HG02798 (cell line): ENCODE data around the gene ARL8B.
A peak's percentile ranks its signal among the peaks of the same experiment; 100 is the strongest.
"Not testable (repeated sequence)": the region's sequence is repeated elsewhere in the genome, so short reads cannot be mapped to it uniquely, and the experiment has no call there.

ENCODE experiments used
- ATAC-seq: cut with Tn5 transposase; IDR thresholded peaks from one replicate; pipeline ENCODE4 v1.9.1; 2021; ENCODE audit warnings: mild to moderate bottlenecking; ENCODE audit not compliant: unreplicated experiment, poor library complexity

Gene ARL8B

DNA sequence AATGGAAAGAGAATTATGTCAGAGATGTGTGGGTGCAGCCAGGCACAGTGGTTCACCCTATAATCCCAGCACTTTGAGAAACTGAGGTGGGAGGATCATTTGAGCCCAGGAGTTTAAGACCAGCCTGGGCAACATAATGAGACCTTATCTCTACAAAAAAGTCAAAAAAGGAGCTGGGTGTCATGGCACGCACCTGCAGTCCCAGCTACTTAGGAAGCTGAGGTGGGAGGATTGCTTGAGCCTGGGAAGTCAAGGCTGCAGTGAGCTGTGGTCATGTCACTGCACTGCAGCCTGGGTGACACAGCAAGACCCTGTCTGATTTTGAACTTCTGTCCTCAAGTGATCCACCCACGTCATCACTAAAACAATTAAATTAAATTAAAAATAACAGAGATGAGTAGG lies 15.2 kb upstream of the ARL8B start:
- not testable (repeated sequence) for ATAC-seq

DNA sequence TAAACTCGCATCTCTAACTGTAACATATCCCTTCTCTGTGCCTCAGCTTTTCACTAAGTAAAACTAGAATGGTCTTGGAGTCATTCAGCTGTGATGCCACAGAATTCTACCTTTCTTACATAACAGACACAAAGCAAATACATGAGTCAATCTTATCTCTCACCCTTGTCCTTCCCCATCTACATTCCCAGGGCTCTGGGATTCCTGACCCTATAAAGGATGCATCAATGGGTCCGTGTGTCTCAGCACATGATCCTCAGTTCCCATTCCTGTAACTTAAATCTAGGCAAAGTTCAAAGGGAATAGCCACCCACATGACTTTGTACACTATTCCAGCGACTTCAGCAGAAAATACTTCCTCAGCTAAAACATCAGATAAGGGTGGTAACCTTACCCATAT lies 11.8 kb upstream of the ARL8B start:
- no peak for ATAC-seq

DNA sequence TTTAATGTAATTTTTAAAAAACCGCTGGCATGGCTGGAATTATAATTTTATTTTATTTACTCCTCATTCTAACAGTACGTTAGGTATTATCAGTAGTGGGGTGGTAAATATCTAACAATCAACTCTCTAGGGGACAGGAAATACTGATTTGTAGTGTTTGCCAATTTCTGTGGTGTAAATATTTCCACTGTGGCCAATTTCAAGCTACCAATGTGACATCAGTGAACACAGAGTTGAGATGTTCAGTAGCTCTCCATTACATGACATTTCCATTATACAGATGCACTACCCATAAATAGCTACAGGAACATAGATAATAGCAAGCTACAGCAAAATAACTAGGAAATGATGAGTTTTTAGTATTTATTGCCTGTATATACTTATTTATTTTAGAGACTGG lies 10.0 kb upstream of the ARL8B start:
- no peak for ATAC-seq

DNA sequence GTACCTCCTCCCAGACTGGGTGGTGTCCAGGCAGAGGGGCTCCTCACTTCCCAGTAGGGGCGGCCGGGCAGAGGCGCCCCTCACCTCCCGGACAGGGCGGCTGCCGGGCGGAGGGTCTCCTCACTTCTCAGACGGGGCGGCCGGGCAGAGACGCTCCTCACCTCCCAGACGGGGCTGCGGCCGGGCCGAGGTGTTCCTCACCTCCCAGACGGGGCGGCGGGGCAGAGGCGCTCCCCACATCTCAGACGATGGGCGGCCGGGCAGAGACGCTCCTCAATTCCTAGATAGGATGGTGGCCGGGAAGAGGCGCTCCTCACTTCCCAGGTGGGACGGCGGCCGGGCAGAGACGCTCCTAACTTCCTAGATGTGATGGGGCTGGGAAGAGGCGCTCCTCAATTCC lies 8.4 kb upstream of the ARL8B start:
- ATAC-seq: not testable (repeated sequence)

DNA sequence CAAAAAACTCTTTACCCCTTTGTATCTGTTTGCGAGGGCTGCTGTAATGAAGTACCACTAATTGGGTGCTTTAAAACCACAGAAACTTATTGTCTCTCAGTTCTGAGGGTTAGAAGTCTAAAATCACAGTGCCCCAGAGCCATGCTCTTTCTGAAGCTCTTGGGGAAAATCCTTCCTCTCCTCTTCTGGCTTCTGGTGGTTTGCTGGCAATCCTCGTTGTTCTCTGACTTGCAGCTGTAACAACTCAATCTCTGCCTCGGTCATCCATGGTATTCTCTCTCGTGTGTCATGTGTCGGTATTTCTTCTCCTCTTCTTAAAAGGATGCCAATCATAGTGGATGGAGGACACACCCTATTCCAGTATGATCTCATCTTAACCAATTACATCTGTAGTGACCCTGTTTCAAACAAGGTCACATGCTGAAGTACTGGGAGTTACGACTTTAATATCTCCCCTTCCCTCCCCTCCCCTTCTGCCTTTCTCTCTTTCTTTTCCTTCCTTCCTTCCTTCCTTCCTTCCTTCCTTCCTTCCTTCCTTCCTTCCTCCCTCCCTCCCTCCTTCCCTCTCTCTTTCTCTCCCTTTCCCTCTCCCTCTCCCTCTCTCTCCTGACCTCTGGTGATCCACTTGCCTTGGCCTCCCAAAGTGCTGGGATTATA lies 6.5 kb upstream of the ARL8B start:
- ATAC-seq: peak; percentile 85

DNA sequence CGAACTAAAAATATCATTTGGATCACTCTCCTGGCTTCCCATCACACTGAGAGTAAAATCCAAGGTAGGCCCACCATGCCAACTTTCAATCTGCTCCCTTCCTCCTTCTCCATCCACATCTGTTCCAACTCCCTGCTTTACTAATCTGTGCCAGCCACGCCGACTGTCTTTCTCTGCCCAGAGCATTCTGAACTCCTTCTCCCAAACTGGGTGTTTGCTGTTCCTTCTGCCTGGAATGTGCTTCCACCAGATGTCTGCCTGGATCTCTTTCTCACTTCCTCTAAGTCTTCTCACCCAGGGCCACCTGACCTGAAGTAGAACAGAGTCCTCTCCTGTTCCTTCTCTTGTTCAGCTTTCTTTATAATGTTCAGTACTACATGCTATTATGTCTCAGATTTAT lies 5.6 kb upstream of the ARL8B start:
- ATAC-seq: no peak

DNA sequence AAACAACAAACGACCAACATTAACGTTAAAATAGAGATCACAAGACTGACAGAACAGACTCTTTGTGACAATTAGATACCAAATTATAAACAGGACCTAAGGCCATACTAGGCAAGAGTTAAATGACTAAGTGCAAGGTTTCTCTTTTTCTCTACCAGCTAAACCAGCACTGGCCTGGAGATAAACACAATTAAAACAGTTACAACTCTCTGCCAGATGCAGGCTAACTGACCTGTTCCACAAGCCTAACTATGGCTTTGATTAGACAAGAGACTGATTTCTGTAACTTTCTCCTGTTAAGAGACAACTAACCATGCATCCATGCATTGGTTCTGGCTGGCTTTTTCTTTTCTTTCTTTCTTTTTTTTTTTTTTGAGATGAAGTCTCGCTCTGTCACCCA lies 1.6 kb upstream of the ARL8B start:
- no peak for ATAC-seq

DNA sequence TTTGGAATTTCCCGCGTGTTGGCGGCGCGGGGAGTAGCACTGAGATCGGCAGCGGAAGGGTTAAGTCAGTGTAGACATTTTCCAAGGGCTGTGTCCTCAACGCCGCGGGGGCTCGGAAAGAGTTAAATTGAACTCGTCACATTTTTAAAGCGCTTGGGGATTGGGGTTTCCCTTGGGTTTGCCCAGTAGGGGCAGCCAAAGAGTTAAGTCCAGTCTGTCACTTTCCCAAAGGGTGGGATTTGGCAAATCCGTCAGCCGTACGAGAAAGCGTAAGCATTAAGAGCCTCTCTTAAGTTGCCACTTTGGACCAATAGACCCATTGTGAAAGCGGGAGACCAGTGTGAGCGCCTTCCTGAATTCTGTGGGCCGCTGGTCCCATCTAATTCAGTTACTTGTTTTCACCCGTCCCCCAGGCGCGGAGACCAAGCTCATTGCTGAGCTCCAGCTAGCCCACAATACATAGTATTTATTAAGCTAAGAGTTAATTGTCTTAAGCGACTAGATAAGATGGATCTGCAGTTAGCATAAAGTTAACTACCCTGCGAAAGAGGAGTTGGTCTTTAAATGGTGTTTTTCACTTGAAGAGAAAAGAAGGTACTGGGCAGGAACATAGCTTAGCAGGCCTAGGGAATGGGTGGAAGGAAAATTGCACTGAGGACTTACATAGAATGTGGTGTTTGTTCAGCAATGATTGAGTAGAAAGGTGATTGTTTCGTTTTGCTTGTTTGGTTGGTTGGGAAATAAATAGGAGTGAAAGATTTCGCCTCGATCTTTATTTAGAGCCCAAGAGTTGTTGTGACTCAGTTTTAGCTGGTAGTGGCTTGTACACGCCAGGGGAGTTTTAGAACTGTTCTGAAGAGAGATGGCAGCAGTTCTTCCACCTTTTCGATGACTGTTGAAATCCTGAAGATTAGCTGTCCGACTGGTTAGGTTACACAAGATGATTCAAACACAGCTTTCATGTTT lies 932 bp downstream of the ARL8B start:
- peak; percentile 6 for ATAC-seq

DNA sequence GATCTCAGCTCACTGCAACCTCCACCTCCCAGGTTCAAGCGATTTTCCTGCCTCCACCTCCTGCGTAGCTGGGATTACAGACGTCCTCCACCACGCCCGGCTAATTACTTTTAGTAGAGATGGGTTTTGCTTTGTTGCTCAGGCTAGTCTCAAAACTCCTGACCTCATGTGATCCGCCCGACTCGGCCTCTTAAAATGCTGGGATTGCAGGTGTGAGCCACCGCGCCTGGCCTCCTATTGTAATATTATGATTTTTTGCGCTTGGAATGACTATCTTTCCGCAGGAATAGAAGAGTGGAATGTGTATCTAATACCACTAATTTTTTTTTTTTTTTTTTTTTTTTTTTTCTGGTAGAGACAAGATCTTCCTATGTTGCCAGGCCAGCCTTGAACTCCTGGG lies 1.8 kb downstream of the ARL8B start:
- ATAC-seq: no peak

DNA sequence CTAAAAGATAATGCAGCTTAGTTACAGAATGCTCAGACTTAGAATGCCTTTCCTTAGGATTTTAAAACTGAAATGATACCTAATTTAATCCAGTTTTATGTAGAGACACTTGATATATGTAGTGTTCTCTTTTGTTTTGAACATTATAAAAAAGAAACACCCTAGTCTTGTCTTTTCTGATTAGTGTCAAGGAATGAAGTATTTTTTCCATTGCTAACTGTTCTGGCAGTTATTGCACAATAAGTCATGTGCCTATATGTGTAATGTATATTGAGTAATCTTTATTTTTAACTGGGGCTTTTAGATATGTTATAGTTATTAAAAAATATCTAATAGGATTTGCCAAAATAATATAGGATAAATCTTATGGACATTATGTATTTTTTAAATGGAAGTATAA lies 4.5 kb downstream of the ARL8B start:
- ATAC-seq: no peak

DNA sequence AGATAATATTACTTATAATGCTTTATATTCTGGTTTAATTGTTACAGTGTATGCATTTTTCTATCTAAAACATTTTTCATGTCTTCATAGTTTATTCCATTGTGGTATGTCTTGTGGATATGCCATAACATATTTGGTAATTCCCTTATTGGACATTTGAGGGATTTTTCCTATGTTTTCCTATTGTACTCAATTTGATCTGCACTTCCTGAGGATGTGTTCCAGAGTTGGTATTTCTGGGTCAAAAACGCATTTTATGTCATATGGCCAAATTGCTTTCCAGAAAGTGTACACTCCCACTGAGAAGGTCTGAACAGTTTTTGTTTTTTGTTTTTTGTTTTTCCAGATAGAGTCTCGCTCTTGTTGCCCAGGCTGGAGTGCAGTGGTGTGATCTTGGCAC lies 6.8 kb downstream of the ARL8B start:
- no peak for ATAC-seq

DNA sequence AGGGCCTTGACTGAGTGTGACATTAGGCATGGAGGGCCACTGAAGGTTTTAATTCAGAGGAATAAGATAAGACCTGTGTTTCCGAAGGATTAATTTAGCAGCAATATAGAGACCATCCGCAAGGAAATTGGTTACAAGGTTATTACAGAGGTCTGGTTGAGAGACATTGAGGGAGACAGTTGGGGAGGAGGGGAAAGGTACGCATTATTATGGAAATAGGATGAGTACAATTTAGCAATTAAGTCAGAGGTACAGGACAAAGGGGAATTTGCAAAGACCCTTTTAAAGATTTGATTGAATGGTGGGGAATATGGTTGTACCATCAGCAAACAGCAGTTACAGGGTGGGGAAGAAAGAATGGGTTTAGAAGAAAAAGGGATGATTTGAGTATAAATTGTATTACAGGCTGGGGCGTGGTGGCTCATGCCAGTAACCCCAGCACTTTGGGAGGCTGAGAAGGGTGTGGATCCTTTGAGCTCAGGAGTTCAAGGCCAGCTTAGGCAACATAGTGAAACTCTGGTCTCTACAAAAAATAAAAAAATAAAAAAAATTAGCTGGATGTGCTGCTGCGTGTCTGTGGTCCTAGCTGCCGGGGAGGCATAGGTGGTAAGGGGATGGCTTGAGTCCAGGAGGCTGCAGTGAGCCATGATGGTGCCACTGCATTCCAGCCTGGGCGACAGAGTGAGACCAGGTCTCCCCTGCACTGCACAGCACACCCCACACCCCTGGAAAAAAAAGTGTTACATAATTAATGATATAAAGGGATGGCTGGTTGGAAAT lies 11.3 kb downstream of the ARL8B start:
- ATAC-seq: no peak

DNA sequence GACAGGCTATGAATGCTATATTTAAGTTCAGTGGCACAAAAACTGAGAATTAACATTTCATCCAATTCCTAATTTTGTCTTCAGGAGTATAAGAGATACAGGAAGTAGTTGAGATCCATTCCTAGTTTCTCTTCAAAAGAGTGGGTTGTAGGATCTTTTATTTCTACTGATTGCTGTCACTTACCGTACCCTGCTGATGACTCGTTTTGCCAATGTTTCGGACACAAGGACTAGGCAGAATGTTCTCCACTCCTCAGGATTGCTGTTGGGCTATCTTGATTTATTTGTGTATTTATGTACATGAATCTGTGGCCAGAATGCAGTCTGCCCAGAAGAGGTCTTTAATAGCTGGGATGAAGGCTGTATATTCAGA lies 11.9 kb downstream of the ARL8B start:
- no peak for ATAC-seq

DNA sequence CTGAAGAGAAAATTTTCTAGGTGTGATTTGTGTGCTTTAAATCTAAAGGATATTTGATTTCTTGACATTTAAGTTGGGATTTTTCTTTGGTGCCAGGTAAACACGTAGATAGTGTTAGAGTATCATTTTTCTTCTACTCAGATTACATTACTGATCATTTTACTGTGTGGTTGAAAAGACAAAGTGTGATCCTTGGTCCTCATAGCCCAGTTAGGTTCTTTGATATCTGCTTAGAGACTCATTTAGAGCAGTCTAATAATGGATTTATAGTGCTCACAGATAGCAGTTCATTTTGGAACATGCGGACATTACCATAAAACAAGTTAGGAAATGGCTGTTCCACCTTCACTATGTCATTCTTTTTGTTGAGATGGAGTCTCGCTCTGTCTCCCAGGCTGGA lies 12.4 kb downstream of the ARL8B start:
- no peak for ATAC-seq

DNA sequence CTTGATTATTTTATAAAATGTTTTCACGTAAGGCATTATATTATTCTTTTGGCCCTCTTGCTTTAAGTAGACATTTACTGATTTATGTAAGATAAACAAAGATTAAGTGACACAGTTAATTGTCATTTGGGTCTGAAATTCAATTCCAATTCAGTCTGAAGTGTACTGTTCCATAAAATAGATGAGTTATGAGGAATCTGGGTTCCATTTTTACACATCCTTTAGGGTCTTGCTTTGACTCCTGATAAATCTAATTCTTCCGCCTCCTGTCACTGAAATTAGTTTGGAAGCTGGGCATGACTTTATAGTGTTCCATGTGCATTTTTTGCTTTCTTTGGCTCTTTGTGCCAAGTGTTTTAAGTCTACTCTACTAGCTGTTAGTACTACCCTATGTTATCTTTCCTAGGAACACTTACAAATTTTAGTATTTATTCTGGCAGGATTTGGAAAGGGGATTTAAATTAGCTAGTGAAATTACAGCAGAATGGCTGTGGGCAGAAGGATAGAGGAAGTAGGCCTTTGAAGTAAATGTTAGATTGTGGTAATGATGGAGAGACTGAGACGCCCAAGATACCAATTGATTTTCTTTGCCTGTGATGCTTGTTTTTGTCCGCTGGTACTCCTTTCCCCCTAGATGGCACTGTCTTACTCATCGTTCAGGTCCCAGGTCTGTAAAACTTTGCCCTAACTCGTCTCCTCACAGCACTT lies 14.3 kb downstream of the ARL8B start:
- ATAC-seq: peak; percentile 75

DNA sequence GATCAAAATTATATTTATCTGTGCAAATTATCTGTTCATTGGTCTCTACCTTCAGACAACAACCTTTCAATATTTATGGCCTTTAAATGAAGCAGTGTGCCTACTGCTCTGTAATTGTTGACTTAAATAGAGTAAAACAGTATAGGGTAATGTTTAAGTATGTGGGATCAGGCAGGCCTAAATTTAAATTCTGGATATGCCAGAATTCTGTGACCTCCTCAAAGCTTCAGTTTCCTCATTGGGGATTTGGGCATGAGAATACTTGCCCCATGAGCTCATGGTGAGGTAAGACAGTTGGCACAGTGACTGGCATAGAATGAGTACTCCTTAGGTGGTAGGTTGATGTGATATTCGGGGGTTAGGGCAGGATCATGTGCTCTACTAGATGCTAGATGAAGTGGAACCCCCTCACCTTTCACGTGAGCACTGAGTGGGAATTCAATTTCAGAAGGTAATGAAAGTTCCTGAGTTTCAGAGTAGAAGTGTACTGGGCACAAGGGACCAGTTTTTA lies 14.9 kb downstream of the ARL8B start:
- ATAC-seq: peak; percentile 11

DNA sequence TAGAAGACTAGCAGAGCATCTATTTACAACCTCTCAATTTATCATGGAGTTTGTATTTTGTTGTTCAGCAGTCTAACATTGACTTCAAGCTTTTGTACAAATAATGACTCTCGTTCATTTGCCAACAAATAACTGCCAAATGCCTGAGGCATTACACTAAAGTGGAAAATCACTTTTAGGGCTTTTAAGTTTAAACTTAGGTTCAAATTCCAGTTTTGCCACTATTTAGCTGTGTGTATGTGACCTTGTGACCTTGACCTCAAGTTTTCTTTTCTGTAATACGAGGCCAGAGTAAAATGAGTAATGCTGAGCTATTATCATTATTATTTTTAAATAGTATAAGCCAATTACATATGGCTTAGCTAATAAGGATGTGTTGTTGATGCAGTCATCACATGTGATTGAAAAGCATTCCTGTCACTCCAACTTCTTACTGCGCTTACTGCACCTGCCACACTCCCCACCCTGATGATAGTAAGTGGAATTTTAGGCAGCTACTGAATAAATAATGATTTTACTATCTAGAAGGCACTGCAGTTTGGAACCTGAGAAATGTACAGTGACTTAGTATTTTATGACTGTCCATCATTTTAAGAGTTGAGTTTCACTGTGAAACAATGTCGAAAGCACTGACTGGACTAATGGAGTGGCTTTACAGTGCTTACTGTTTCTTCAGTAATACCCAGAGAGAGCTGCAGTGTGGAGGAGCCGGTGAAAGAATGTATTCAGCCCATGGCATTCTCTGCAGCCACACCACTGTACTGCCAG lies 16.3 kb downstream of the ARL8B start:
- ATAC-seq: no peak

DNA sequence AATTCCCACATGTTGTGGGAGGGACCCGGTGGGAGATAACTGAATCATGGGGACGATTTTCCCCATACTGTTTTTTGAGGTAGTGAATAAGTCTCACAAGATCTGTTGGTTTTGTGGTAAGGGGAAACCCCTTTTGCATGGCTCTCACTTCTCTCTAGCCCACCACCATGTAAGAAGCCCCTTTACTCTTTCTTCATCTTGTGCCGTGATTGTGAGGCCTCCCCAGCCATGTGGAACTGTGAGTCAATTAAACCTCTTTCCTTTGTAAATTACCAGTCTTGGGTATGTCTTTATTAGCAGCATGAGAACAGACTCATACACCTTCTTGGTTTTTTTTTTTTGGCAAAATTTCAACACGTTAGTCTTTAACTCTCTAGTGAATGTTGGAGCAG lies 18.1 kb downstream of the ARL8B start:
- ATAC-seq: peak; percentile 37

DNA sequence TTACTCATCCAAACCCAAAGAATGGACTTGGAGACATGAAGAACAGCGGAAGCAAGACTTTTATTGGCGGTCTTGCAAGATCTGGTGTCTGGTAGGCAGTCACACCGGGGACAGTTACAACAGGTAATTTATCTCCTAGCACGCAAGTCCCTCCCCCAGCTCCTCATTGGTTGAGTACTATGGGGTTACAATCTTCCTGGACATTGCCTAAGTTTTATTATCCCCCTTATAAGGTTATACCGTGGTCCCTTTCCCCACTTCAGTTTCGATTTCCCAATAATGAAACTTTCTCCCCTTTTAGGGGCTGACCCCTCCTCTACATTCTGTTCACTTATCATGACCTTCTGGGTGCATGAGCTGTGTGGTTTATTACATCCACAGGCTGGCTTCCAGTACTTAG lies 18.7 kb downstream of the ARL8B start:
- no peak for ATAC-seq

DNA sequence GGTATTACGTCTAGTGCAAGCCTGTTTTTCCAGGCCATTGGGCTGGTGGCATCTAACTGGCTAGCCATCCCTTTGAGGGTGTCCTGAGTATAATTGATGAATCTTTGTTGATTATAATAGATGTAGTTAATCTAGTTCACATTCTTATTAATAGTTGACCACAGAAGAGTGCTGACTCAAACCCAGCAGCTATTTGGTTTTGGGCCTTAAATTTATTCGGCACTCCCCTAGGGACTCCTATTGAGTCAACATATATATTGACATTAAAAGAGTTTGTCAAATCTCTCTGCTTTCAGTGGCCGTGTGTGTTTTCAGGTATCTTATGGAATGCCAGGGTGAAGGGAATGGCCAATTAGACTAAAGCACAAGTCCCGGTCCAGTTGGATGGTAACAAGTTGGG lies 19.7 kb downstream of the ARL8B start:
- no peak for ATAC-seq
